Activated T-cell treated with anti-CD3 and anti-CD28 coated beads for 1 hour (primary cell): ENCODE measurements around the gene NR3C1.

Source experiments
- DNase-seq: peaks from one replicate; pipeline ENCODE4 v3.0.0-alpha.2; 2020; ENCODE audit warnings: low read depth

NR3C1 gene

DNA sequence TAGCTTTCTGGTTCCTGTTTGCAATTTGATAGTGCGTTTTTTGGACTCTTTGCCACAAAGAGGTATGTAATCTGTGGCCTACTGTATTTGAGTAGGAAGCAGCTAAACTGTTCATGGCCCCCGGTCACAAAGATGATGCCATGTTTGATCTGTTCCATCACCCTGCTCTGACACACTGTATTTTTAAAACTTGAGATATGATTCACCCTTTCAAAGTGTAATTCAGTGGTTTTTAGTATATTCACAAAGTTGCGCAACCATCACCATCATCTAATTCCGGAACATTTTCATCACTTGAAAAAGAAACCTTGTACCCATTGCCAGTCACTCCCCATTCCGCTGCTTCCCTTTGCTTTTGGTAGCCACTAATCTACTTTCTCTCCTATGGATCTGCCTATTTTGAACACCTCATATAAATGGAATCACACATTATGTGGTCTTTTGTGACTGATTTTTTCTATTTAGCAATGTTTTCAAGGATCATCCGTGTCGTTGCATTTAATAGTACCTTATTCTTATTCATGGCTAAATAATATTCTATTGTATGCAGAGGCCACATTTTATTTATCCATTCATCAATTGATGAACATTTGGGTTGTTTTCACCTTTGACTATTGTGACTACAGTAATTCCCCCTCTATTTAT lies 141.6 kb downstream of the NR3C1 start:
- no peak for DNase-seq

DNA sequence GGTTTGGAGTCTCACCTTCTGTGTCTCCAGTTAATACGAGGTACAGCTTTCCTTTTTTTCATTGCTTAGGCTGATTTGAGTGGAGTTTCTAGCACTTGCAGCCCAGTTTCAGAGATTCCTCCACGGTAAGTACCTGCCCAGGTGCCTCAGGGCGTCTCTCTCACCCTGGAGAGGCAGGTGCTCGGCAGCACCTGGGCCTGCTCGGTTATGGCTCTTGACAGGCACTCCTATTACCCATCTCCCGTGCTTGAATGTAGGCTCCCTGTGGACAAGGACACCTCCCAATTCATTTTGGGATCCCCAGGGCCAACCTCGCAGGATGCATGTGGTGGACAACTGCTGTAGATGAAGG lies 144.3 kb downstream of the NR3C1 start:
- no peak for DNase-seq

DNA sequence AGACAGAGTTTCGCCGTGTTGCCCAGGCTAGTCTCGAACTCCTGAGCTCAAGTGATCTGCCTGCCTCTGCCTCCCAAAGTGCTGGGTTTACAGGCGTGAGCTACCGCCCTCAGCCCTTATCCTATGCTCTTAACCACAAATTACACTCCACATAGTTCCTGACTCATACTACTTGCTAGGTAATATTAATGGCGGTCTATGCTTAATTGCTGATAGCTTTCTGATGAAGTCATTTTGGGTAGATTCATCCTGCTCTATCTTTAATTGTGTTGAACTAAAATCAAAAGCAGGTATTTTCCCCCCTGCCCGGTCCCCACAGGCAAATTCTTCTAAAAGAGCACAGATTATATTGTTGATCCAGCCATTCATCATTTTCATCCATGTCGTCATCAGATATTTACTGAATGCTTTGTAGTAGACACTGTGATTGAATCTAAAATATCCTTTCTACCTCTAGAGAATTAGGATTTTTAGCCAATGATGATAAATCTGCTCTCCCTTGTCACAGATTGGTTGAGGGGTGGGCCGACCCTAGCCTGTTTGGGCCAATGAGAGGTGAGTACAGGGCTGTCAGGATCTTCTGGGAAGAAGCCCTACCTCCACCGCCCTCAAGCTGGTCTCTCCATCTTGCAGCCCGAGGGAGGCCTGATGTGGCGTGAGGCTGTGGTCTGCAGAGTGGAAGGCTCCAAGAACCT lies 144.8 kb downstream of the NR3C1 start:
- no peak for DNase-seq

DNA sequence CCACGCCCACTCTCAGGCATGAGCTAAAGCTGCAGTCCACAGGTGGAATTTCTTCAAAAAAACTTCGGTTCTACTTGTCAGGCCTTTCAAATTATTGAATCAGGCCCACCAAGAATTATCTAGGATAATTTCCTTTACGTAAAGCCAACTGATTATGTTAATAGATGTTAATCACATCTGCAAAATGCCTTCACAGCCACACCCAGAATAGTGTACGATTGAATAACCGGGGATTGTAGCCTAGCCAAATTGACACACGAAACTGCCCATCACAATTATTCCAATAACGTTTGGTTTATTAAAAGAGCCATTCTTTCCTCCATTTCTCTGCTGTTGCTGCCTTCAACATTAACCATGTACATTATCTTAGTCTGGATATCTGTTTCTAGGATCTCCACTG lies 148.7 kb downstream of the NR3C1 start:
- DNase-seq, result no peak

DNA sequence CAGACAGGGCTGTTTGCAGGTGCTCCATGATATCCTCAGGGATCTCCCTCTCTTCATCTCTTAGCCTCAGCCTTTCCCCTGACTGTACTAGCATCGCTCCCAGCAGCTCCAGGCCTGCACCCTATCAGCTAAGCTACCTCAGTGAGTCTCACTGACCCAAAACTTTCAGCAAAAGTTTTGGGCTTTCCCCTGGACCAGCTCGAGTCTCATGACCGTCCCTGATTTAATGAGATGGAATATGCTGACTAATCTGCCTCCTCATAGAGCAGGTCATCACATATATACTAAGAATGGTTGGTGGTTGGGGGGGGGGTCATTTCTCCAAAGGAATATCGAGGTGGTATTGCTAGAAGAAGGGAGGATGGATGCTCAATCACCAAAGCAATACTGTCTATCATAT lies 151.5 kb downstream of the NR3C1 start:
- no peak for DNase-seq

DNA sequence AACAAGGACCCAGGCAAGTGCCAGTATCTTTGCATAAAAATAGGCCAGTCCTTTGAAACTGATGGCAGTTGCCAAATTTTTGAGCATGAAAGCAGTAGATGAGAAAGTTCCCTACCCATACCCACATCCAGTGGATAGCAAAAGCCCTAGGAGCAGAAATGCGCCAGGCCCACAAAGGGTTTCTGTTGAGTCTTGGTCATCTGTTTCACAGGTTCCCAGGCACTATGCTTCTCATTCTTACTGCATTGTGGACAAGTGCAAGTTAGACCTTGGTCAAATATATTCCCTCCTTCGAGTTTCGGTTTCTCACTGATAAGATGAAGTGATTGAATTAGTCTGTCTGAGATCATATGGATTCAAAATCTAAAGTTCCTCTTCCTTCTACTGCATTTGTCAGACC lies 152.3 kb downstream of the NR3C1 start:
- no peak for DNase-seq

DNA sequence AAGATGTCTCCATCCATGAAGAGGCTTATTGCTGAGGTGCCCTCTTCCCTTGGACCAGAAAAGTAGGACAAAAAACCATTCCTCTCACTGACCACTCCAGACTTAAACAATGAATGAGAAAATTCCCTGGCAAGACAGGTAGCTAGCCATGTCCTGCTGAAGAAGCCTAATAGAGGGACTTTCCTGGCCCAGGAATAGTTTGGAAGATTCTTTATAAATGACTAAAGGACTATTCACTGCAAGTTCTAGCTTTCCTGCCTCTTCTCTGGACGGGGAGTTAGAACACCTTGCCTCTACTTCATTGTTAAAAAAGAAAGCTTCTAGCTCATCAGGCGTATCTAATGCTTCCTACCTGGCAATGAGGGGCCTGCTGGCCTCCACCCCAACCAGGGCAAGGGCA lies 153.6 kb downstream of the NR3C1 start:
- no peak for DNase-seq

DNA sequence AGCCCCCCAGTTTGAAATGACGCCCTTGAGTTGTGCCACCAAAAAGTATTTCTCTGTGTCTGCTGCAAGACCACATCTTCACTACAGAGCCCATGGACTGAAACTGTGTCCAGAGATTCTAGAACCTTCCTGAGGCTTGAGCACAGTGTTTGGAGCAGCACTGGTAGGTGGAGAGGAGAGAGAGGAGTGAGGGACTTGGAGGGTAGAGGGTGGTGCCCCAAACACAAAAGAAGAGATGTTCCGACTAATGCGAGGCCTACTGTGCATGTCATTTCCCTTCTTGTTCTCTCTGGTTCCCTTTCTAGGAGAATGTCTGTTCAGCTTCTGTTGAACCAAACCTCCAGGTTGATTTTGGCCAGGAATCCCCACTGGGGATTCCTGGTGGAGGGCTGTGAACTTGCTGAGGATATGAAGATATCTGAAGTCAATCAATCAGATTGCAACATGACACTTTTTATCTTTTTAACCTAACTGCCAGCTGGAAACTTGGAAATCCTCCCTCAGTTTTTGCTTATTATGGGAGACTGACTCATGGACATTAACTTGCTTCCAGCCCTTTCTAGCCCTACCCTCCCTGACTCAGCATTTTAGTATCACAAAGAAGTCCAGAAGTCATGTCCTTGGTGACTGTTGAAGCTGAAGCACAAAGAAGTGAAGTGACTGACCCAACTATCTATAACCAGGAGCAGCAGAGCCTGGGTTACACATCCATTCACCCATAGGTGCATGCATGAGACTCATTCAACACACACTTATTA lies 154.5 kb downstream of the NR3C1 start:
- no peak for DNase-seq

DNA sequence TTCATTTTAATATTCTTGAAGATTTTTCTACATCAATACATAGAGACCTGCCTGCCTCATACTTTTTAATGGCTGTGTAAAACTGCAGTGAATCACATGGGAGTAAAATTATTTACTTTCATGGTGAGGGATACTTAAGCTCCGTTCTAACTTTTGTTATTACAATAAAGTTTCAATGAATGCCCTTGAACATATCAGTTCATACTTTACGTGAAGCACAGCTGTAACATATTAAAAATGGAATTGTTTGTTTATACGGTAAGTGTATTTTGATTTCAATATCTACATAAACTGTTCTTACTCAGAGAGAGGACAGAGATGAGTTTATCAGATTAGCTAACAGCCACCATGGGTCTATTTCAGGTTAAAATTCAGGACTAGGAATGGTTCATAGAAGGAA lies 155.1 kb downstream of the NR3C1 start:
- DNase-seq, result no peak

DNA sequence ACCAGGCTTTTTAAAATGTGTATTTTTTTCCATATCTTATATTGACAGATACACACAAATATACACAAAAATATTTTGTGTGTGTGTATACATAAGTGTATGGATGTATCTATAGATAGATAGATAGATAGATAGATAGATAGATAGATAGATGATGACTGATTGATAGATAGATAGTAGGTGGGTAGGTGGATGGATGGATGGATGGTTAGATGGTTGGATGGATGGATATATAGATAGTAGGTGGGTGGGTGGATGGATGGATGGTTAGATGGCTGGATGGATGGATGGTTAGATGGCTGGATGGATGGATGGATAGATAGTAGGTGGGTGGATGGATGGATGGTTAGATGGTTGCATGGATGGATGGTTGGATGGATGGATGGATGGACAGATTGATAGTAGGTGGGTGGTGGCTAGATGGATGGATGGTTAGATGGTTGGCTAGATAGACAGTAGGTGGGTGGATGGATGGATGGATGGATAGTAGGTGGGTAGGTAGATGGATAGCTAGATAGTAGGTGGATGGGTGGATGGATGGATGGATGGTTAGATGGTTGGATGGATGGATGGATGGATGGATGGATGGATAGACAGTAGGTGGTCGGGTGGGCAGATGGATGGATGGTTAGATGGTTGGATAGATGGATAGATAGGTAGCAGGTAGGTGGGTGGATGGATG lies 156.2 kb downstream of the NR3C1 start:
- no peak for DNase-seq

DNA sequence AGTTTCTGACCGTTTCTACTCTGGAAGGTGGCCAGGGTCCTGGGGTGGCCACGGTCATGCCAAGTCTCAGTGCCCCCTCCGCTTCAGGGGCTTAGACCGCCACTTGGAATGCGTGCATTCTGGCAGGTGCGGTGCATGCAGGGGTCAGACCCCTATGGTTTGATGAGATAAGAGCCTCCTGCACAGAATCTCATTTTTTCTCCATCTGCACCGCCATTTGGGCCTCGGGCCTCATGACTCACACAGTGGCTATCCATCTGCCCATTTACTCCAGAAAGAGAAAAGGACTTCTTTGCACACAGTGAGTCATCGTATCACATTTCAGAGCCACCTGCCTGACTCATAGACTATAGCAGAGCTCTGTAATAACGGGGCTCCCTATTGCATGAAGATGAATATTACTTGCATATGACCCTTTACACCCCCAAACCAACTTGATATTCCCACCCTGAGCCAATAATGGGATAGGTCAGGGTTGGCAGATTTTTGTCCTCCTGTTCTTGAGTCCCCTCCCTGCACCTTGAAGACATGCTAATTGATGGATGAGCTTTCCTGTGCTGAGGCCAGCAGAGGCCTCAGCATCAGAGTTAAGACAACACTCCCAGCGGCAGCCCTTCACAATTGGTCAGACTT lies 157.4 kb downstream of the NR3C1 start:
- no peak for DNase-seq

DNA sequence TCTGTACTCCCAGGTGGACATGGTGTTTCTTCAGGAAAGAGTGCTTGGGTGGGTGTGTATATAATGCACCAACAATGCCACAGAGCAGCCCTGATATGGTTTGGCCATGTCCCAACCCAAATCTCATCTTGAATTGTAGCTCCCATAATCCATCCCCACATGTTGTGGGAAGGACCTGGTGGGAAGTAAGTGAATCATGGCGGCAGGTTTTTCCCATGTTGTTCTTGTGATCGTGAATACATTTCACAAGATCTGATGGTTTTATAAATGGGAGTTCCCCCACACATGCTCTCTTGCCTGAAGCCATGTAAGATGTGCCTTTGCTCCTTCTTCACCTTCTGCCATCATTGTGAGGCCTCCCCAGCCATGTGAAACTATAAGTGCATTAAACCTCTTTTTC lies 158.5 kb downstream of the NR3C1 start:
- no peak for DNase-seq

DNA sequence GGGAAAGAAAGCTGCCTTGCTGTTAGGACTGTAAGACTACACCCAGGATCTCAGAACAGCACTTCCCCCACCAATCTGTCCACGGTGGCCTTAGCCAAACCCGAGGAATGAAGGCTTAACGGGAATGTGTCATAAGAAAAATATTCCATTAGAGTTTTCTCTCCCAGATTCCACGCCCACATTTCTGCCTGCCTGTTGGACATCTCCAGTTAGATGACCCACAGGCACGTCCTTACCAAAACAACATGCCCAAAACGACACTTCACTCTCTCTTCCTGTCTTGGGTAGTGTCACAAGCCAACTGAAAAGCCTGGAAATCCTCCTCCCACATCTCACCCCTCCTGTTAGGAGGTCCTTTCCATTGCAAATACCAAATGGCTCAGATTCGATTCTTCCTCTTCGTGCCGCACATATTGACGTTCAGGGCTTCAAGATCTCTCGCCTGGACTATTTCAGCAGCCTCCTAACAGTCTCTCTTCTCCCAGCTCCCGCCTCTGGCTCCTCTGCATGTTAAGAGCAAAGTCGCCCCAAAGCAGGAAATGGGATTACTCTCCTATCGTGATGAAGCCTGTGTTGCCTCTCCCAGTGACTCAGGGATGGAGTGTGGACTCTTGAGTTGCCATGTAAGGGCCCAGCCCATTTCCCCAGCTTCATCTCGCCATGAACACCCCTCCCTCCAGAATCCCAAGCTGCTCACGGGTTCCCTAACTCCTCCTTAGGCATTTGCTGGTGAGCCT lies 159.3 kb downstream of the NR3C1 start:
- no peak for DNase-seq

DNA sequence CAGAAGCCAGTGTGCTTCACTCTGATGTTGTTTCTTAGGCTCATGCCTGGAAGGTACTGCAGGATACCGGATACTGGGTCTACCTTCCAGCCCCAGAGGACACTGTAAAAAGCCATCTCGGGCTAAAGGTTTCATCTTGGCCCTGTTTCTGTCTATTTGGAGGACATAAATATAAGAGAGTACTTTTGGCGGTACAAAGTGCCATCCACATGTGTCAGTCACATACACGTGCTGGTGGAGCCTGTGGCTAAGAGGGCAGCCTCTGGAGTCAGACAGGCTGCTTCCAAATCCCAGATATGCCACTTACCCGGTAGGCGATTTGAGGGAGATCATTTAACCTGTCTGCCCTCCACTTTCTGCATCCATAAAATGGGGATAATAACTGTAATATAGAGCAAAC lies 160.4 kb downstream of the NR3C1 start:
- no peak for DNase-seq

DNA sequence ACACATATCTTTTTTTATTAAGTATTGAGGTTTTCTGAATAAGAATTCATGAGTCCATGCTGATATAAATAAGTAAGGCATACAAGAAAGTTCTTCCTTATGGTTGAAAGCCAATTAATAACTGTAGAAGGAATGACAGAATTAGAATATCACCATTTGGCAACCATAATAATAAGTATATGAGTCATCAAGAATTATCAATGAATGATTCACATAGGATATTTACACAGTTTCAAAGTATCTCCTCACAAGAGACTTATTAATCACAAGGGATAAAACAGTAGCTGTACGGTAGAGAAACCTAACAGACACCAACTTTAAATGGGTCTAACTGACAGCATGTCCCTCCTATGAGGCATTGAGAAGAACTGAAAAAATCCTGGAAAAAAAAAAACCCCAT lies 161.6 kb downstream of the NR3C1 start:
- DNase-seq, result no peak

DNA sequence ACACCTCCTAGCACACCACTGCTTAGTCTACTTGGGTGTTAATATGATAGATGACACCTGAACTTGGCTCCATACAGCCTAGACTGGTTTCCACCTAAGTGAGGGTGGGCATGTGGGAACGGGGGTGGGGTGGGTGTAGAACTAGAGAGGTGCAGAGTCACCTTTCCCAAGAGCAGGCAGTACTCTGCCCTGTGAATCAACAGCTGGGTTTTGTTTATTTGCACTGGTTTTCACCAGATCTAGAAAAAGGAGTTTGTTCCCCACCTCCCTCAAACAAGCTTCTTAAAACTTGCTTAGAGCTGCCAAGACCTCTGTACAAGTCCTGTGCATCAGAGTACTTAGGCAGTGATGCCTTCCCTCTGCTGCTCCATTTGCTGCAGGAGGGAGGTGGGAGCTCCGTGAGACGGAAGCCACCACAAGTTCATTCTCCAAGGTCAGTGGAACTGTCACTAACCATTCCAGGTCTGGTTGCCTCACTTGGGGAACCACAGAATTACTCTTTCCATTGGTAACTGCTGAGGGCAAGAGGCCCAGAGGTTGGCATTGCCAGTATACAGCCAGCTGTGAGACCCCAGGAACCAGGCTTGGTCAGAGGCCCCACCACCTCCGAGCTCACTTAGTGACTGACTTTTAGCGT lies 163.5 kb downstream of the NR3C1 start:
- no peak for DNase-seq

DNA sequence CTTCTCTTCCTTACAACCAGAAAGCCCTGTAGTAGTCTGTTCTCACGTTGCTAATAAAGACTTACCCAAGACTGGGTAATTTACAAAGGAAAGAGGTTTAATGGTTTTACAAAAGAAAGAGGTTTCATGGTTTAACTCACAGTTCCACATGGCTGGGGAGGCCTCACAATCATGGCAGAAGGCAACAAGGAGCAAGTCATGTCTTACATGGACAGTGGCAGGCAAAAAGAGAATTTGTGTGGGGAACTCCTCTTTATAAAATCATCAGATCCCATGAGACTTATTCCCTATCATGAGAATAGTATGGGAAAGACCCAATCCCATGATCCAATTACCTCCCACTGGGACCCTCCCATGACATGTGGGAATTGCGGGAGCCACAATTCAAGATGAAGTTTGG lies 164.9 kb downstream of the NR3C1 start:
- DNase-seq, result no peak

DNA sequence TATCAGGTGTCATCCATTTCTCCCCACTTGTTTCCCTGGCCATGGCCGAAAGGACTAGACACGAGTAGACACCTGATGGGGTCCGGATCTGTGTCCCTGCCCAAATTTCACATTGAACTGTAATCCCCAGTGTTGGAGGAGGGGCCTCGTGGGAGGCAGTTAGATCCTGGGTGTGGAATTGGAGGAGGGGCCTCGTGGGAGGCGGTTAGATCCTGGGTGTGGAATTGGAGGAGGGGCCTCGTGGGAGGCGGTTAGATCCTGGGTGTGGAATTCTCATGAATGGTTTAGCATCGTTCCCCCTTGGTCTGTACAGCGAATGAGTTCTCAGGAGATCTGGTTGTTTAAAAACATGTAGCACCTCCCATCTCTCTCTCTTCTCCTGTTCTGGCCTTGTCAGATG lies 165.8 kb downstream of the NR3C1 start:
- no peak for DNase-seq

DNA sequence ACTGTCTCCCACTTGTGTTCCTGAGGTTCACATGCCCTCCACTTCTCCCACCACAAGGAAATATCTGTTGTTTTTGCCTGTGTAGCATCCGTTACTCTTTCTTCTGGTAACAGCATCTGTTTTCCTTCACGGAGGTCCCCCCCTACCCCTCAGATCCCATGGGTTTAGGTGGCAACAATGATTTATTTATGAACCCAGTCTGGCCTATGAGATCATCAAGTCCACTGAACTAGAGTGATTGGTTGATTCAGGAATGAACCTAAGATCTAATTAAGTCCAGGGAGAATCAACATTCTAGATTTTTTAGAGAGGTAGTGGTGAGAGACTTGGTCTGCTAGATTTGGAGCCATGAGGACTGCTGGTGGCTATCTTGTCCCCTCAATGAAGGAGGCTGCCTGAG lies 166.8 kb downstream of the NR3C1 start:
- DNase-seq, result no peak

DNA sequence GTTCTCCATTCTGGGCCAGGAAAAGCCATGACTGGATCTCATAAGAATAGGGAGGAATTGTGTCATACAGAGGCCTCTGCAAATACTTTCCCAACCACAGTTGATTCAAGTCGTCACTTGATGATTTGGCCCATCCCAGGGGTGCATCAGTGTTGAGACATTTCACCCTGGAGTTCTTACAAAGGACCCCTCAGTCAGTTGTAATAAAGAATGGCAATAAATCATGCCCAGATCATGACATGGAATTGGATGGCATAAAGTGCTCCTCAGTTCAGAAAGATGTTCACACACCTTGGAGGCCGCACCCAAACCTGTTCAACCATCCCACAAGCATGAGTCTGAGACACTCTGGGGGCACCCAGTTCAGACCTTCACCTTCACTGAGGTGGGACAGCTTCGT lies 168.1 kb downstream of the NR3C1 start:
- no peak for DNase-seq

DNA sequence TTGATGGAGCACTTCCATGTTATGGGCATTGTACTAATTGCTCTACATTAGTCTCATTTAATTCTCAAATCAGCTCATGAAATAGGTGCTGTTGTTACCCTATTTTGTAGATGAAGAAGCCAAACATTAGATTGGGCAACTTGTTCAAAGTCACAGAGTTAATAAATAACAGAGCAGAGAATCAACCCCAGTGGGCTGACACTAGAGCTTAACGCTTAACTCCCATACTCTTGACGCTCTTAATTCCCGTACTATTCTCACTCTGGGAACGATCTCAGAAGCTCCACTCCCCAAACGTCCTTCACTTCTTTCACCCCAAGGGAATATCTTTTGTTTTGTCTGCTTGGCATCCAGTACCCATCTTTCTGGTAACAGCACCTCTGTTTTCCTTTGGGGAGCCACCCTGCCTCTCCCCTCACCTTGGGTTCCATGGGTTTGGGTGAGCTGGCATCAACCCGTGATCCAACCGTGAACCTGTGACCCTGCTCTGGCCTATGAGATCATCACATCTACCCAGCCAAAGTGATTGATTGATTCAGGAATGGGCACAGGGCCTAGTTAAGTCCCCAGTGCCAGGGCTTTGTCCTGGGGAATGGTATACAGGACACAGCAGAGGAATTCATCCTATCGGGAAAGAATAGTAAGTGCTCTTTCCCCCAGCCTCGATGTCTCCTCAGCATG lies 169.2 kb downstream of the NR3C1 start:
- DNase-seq, result no peak
